ENCODE results near the gene AK8.

- TF ChIP-seq POLR2A (IDR thresholded peaks at IDR 0.05): no peak
- TF ChIP-seq, protein P1, sequence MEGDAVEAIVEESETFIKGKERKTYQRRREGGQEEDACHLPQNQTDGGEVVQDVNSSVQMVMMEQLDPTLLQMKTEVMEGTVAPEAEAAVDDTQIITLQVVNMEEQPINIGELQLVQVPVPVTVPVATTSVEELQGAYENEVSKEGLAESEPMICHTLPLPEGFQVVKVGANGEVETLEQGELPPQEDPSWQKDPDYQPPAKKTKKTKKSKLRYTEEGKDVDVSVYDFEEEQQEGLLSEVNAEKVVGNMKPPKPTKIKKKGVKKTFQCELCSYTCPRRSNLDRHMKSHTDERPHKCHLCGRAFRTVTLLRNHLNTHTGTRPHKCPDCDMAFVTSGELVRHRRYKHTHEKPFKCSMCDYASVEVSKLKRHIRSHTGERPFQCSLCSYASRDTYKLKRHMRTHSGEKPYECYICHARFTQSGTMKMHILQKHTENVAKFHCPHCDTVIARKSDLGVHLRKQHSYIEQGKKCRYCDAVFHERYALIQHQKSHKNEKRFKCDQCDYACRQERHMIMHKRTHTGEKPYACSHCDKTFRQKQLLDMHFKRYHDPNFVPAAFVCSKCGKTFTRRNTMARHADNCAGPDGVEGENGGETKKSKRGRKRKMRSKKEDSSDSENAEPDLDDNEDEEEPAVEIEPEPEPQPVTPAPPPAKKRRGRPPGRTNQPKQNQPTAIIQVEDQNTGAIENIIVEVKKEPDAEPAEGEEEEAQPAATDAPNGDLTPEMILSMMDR (IDR thresholded peaks at IDR 0.05): no peak
Measured at GRCh38 chr9:132794730-132795380, 83.2 kb downstream of the AK8 start.
